GM12878 (cell line): ENCODE measurements around the gene MEGF11. TPM values are rescaled to one million over a fixed set of nuclear protein-coding genes. Genes with fewer than 3 reads are reported as not detected.

Source experiments
- ATAC-seq: fragments of 200-7000 bp; cut with Tn5 transposase; 3 replicates; pipeline ENCODE4 v1.9.1; 2020; ENCODE audit warnings: mild to moderate bottlenecking, moderate library complexity
- BruUV-seq: library from RNA; stranded (reverse); fragments of 400-500 nt; replicated peaks from 2 replicates; lab custom pipeline; 2021; lab: Mats Ljungman, UMichigan
- CTCF ChIA-PET: fragments of 300-600 bp; sonication (Branson Sonifier 250); formaldehyde crosslinking; extraction: SDS; loops from one replicate; lab custom pipeline; 2021; ENCODE audit warnings: inconsistent platforms; lab: Yijun Ruan, JAX
- POLR2A ChIA-PET: fragments of 350-600 bp; formaldehyde crosslinking; extraction: SDS; loops from one replicate; lab custom pipeline; 2021; ENCODE audit warnings: inconsistent platforms; lab: Charles Lee
- RAD21 ChIA-PET: fragments of 300-600 bp; sonication (Branson Sonifier 250); formaldehyde crosslinking; loops from one replicate; lab custom pipeline; 2023; ENCODE audit warnings: antibody characterized with exemption; ENCODE audit not compliant: unreplicated experiment; lab: Charles Lee
- SMC1A ChIA-PET: fragments of 300-600 bp; sonication (Branson Sonifier 250); formaldehyde crosslinking; loops from one replicate; lab custom pipeline; 2023; ENCODE audit not compliant: unreplicated experiment, uncharacterized antibody; lab: Charles Lee
- DNase-seq: peaks from one replicate; pipeline ENCODE4 v3.0.0-alpha.2; 2011; ENCODE audit warnings: low read depth, low spot score
- FAIRE-seq: peaks from 3 replicates; lab custom pipeline; 2011; peaks lifted over from hg19 to GRCh38; lab: Jason Lieb, UNC
- H2AFZ ChIP-seq: 2 replicates; pipeline ENCODE4 v1.6.0; 2011; ENCODE audit warnings: low read depth, low read length, control low read depth; ENCODE audit not compliant: control insufficient read depth
- H3K27ac ChIP-seq: 2 replicates; pipeline ENCODE4 v1.5.1; 2011; ENCODE audit warnings: control low read depth; ENCODE audit not compliant: control insufficient read depth, insufficient read depth
- H3K27me3 ChIP-seq, 2 experiments: replicated peaks in 1 of 2; 2 replicates each; pipeline versions ENCODE4 v1.6.0 to v1.6.1; 2011; ENCODE audit warnings: low read length in 1 of 2; ENCODE audit not compliant: control insufficient read depth in 2 of 2, insufficient read depth in 2 of 2
- H3K36me3 ChIP-seq, 2 experiments: 2 replicates each; pipeline ENCODE4 v1.5.1; 2011; ENCODE audit warnings: low read length in 1 of 2; ENCODE audit not compliant: control insufficient read depth in 2 of 2, insufficient read depth in 2 of 2
- H3K4me1 ChIP-seq: 2 replicates; pipeline ENCODE4 v1.6.1; 2011; ENCODE audit warnings: mild to moderate bottlenecking, low read length, moderate library complexity, mixed read lengths; ENCODE audit not compliant: control insufficient read depth, insufficient read depth
- H3K4me2 ChIP-seq: 2 replicates; pipeline ENCODE4 v1.6.0; 2011; ENCODE audit warnings: control low read depth; ENCODE audit not compliant: control insufficient read depth, insufficient read depth
- H3K4me3 ChIP-seq: fragments of 200-600 bp; sonication (generic); 2 replicates; pipeline ENCODE4 v1.5.1; 2016
- H3K79me2 ChIP-seq: 2 replicates; pipeline ENCODE4 v1.6.0; 2011; ENCODE audit warnings: low read length; ENCODE audit not compliant: control insufficient read depth, insufficient read depth
- H3K9ac ChIP-seq: 2 replicates; pipeline ENCODE4 v1.8.0; 2011; ENCODE audit warnings: low read length, control low read depth, mixed read lengths; ENCODE audit not compliant: control insufficient read depth, insufficient read depth
- H3K9me3 ChIP-seq: replicated peaks from 3 replicates; pipeline ENCODE4 v1.5.1; 2011; ENCODE audit warnings: mild to moderate bottlenecking, low read length; ENCODE audit not compliant: control insufficient read depth, insufficient read depth
- H4K20me1 ChIP-seq: 2 replicates; pipeline ENCODE4 v1.6.0; 2011; ENCODE audit not compliant: control insufficient read depth, insufficient read depth
- E2F4 ChIP-seq: IDR thresholded peaks from 2 replicates; pipeline ENCODE4 v1.6.1; 2012; ENCODE audit warnings: low read depth, low read length, improper control_type of control experiment
- E4F1 ChIP-seq: fragments of 450-650 bp; IDR thresholded peaks from 2 replicates; pipeline ENCODE4 v1.6.1; 2018; ENCODE audit warnings: borderline replicate concordance, mild to moderate bottlenecking; ENCODE audit not compliant: partially characterized antibody
- NFXL1 ChIP-seq: fragments of 450-650 bp; IDR thresholded peaks from 2 replicates; pipeline ENCODE4 v1.6.1; 2017; ENCODE audit warnings: antibody characterized with exemption, mild to moderate bottlenecking, borderline replicate concordance
- SP1 ChIP-seq: IDR thresholded peaks from one replicate; pipeline ENCODE4 v1.6.1; 2011; ENCODE audit warnings: low read depth, low read length
- SREBF1 ChIP-seq: IDR thresholded peaks from 2 replicates; pipeline ENCODE4 v1.6.1; 2012; ENCODE audit warnings: mild to moderate bottlenecking, low read length
- SREBF2 ChIP-seq: IDR thresholded peaks from 2 replicates; pipeline ENCODE4 v1.6.1; 2012; ENCODE audit warnings: mild to moderate bottlenecking, low read length
- ZBTB33 ChIP-seq: fragments of 450-650 bp; IDR thresholded peaks from 2 replicates; pipeline ENCODE4 v1.6.1; 2017; ENCODE audit warnings: mild to moderate bottlenecking
- ZBTB40 ChIP-seq: fragments of 450-650 bp; IDR thresholded peaks from 2 replicates; pipeline ENCODE4 v1.6.1; 2016; ENCODE audit warnings: mild to moderate bottlenecking, moderate library complexity, borderline replicate concordance
- ZNF274 ChIP-seq: IDR thresholded peaks from one replicate; pipeline ENCODE4 v1.8.0; 2011; ENCODE audit not compliant: insufficient read length, insufficient read depth
- WGBS: methylation state at CpG from one replicate; pipeline ENCODE4 v1.1.6; 2016; ENCODE audit warnings: low lambda C conversion rate; ENCODE audit not compliant: insufficient replicate concordance, insufficient coverage; ENCODE audit errors: missing lambda C conversion rate; 5-methylcytosine and 5-hydroxymethylcytosine counted together
- in situ Hi-C: fragments of 300-500 bp; cut with MboI; formaldehyde crosslinking; loops from 9 replicates; pipeline ENCODE4 v1.14.3; 2018; ENCODE audit warnings: mixed read lengths
- intact Hi-C: fragments of 100-400 bp; cut with micrococcal nuclease; formaldehyde crosslinking; loops from one replicate; pipeline ENCODE4 v1.14.2; 2022; ENCODE audit not compliant: unreplicated experiment
- polyA plus RNA-seq, 11 experiments: library from polyadenylated mRNA; depleted of rRNA in 4 of 11; unstranded in 6 of 11; stranded (reverse) in 5 of 11; fragments of >200 nt; fragmentation: Nextera tagmentation in 4 of 11; fragmentation: Illumina TruSeq in 1 of 11; extraction: Ambion mirVana in 4 of 11; extraction: Trizol in 1 of 11; gene quantifications; 1 replicate in 1 of 11; 2 replicates in 10 of 11; pipeline versions ENCODE4 v1.2.1 to v1.2.3, GENCODE V29; 2011 to 2016; ENCODE audit warnings: inconsistent platforms in 2 of 11, missing spikeins in 2 of 11, low read depth in 1 of 11
- total RNA-seq, 4 experiments: library from RNA; depleted of rRNA in 3 of 4; stranded (reverse); fragments of >200 nt in 3 of 4; fragmentation: Illumina TruSeq in 1 of 4; extraction: Trizol in 1 of 4; gene quantifications; 2 replicates each; pipeline versions ENCODE4 v1.2.1 to v1.2.3, GENCODE V29; 2013 to 2021

Gene MEGF11
- total and polyA plus RNA-seq, 10 of the 15 experiments (the other 5 are each of a cell fraction or from before 2014, with no cell fraction given): 0.03 to 1.7 (median 0.49) TPM

GRCh38 chr15:66132251-66132816 lies 121.2 kb downstream of the MEGF11 start (continued):
- TF ChIP-seq ZBTB33 (no peak), SREBF1 (no peak), ZBTB40 (no peak)

- RAD21 ChIA-PET: interaction anchor here (0.9 kb wide), 1 partner anchor 366 kb away, joined by 3 read pairs; the partner anchor contains the start of gene SNAPC5
- Histone ChIP-seq H3K4me3 (no peak overlapping the region), H3K27me3 (peaks cover 0 to 3% of the 10 kb centered on the region in 2 experiments; a peak in 3 of 4 replicates), H3K27ac (no peak overlapping the region), H3K36me3 (no peaks in the 10 kb centered on the region), H2AFZ (no peak overlapping the region), H4K20me1 (0 out of 2 replicates have a peak, but pooled peaks cover 2% of the 10 kb centered on the region), H3K4me2 (no peak overlapping the region), H3K79me2 (no peaks in the 10 kb centered on the region), H3K4me1 (no peaks in the 10 kb centered on the region), H3K9ac (no peak overlapping the region), H3K9me3 (no peaks in the 10 kb centered on the region)
- ATAC-seq: no peak
- FAIRE-seq: no peak
- 42% methylated on average over 6 of the region's 6 CpGs for WGBS
- no TSS peak for BruUV-seq
- intact Hi-C loops (no loop called here), in situ Hi-C loops (no loop called here)
- CTCF ChIA-PET: interaction anchor here (1.2 kb wide), 1 partner anchor 60 kb away, joined by 4 read pairs; no protein-coding TSS in a partner anchor
- SMC1A ChIA-PET: interaction anchor here (0.9 kb wide), 1 partner anchor 59 kb away, joined by 4 read pairs; no protein-coding TSS in a partner anchor
- POLR2A ChIA-PET: no interaction called here
- DNase-seq: no peak
- TF ChIP-seq E4F1 (no peak), NFXL1 (no peak), SREBF2 (no peak), SP1 (no peak), ZNF274 (no peak), E2F4 (no peak), ZBTB33 (no peak)
These were observed 121.7 kb downstream of the MEGF11 start for GRCh38 chr15:66131831-66132230.
